Measurements from ENCODE around the gene SLC22A23.

The SLC22A23 gene

DNA sequence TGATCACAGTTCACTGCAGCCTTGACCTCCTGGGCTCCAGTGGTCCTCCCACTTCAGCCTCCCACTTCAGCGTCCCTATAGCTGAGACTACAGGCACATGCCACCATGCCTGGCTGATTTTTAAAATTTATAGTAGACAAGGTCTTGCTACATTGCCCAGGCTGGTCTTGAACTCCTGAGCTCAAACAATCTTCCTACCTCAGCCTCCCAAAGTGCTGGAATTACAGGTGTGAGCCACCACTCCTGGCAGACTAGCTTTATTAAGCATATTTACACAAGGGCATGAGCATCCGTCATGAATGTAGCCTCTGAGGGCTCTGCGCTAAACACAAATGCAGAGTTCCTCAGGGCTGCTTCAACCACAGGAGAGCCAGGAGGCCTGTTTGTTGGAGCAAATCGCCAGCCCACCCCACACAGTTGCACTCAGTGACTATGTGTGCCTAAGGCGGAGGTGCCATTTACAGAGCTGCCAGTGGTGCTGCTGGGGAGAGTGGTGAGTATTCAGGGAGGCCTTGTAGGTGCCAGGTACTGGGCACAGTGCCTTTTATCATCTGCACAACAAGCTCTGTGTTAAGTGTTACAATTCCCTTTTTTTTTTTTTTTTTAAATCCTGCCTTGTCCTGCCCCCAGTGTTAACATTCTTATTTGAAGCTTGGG is 119.9 kb downstream of the SLC22A23 start:
- no peak for DNase-seq (ENCODE audit: low read depth in 2 of 2, low spot score in 1 of 2)

- DNase-seq (ENCODE audit: low read depth in 2 of 2, low spot score in 1 of 2), result no peak
Measured at GRCh38 chr6:3336066-3336786, 120.6 kb downstream of the SLC22A23 start.

DNA sequence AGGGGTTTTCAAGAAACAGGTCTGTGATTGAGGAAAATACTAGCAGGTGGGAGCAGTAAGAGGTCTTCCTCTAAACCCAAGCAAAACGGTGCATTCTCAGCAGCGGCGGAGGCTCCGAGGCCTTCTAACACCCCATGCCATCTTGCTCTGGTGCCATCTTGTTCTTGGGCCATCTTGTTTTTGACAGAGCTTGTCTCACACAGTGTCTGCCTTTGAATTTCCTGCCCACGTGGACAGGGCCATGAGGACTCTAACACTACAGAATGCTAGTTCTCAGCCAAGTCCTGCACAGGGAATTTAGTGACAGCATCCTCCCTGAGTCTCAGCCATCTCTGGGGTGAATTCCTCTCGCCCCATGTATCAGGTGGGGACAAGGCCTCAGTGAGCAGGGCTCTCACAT is 121.7 kb downstream of the SLC22A23 start:
- DNase-seq (ENCODE audit: low read depth in 2 of 2, low spot score in 1 of 2), result no peak

- DNase-seq (ENCODE audit: low read depth in 2 of 2, low spot score in 1 of 2), result no peak
Measured at GRCh38 chr6:3334555-3334954, 122.3 kb downstream of the SLC22A23 start.

GRCh38 chr6:3333263-3333662 is 123.6 kb downstream of the SLC22A23 start:
- no peak for DNase-seq (ENCODE audit: low read depth in 2 of 2, low spot score in 1 of 2)

DNA sequence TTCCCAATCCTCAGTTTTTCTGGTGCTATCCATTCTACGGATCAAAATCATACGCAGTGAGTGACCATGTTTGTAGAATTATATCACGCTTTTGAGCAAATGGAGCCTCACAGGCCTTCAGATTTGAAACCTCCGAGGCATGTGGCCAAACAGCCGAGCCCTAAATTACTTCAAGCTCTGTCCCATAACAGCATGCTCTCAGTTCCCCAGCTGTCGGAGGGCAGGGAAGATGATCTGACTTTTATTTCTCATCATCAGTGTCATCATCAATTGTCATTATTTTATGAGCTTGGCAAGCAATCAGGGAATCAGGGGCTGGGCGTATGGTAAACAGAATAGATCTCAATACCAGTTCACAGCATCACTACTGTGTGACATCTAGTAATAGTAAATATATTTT is 124.9 kb downstream of the SLC22A23 start:
- no peak for DNase-seq (ENCODE audit: low read depth in 2 of 2, low spot score in 1 of 2)

DNA sequence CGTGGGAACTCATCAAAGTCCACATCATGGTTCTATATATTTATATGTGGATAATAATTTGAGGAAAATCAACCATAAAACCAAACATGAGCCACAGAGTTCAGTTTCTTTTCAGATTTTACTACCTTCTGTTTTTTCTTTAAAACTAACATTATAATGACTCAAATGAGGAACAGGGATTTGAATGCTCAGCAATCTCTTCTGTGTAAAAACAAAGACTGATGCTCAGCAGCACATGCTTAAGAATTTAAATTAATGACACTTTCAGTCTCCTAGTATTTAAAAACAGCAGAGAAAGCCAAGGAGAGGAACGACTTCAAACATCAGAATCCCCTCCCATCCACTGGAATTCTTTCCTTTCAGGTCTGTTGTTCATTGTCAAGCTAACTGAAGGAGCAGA is 125.4 kb downstream of the SLC22A23 start:
- DNase-seq (ENCODE audit: low read depth in 2 of 2, low spot score in 1 of 2), result no peak

- no peak for DNase-seq (ENCODE audit: low read depth in 2 of 2, low spot score in 1 of 2)
Measured at GRCh38 chr6:3330199-3330598, 126.7 kb downstream of the SLC22A23 start.

- DNase-seq (ENCODE audit: low read depth in 2 of 2, low spot score in 1 of 2), result no peak
Measured at GRCh38 chr6:3329393-3330051, 127.3 kb downstream of the SLC22A23 start.

- no peak for DNase-seq (ENCODE audit: low read depth in 2 of 2, low spot score in 1 of 2)
Measured at GRCh38 chr6:3328796-3329195, 128.1 kb downstream of the SLC22A23 start.

DNA sequence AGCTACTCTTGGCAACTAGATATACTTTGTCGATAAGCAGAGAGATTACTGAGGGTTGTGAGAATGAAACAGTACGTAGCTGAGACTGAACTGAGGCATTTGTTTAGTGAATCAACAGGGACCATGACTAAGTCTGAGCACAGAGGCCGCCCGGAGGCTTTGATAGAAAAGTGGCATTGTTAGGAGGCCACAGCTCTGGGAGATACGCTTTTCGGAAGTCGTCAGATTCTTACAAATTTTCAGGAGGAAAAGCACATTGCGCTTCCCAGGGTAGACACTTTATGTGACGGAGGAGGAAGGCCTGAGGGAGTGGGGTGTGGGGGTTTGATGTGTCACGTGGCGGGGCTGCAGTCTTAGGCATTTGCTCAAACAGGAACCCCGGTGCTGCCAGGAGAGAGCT is 128.7 kb downstream of the SLC22A23 start:
- DNase-seq (ENCODE audit: low read depth in 2 of 2, low spot score in 1 of 2), result no peak

GRCh38 chr6:3327403-3327802 is 129.4 kb downstream of the SLC22A23 start:
- DNase-seq (ENCODE audit: low read depth in 2 of 2, low spot score in 1 of 2), result no peak

GRCh38 chr6:3326981-3327380 is 129.9 kb downstream of the SLC22A23 start:
- no peak for DNase-seq (ENCODE audit: low read depth in 2 of 2, low spot score in 1 of 2)

- no peak for DNase-seq (ENCODE audit: low read depth in 2 of 2, low spot score in 1 of 2)
Measured at GRCh38 chr6:3326184-3326971, 130.5 kb downstream of the SLC22A23 start.

DNA sequence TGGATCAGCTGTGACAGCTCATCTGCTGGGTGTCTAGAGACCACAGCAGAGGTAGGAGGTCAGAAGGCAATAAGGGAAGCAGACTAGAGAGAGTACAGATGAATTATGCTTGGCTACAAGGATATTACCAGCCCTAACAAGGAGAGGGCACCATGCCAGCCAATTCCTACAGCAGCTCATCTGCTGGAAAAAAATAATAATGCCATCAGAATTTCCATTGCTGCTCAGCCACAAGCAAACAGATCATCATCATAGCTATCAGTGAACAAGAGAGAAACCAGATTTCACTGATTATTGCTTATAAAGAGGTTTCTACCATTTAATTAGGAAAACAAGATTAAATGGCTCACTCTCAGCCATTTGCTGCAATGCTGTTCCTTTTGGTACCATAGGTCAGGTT is 131.6 kb downstream of the SLC22A23 start:
- no peak for DNase-seq (ENCODE audit: low read depth in 2 of 2, low spot score in 1 of 2)

DNA sequence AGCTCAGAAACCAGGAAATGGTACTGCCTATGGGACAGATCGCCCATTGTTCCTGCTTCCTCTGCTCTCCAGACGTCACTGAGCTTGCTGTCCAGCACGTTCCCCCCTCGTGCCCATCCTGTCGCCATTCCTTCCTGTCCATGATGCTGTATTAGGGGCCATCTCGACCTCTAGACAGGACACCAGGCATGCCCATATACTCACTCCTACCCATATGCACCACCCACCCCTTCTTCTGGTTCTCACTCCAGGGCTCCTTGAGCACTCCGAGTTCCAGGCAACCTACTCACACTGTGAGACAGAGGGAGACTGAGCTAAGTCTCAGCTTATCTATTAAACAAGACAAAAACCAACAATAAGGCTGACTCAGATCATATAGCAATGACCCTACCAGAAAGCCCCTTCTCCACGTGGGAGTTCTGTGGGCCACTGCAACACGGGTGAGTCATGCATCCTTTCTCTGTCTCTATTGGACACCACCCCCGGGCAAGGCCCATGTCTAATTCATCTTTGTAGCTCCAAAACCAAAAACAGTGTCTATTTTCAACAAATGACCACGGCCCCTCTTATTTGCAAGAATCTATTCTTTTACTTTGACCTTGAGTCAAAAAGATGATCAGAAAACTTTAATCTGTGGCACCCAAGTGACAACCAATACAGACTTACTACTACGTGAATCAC is 132.4 kb downstream of the SLC22A23 start:
- no peak for DNase-seq (ENCODE audit: low read depth in 2 of 2, low spot score in 1 of 2)

DNA sequence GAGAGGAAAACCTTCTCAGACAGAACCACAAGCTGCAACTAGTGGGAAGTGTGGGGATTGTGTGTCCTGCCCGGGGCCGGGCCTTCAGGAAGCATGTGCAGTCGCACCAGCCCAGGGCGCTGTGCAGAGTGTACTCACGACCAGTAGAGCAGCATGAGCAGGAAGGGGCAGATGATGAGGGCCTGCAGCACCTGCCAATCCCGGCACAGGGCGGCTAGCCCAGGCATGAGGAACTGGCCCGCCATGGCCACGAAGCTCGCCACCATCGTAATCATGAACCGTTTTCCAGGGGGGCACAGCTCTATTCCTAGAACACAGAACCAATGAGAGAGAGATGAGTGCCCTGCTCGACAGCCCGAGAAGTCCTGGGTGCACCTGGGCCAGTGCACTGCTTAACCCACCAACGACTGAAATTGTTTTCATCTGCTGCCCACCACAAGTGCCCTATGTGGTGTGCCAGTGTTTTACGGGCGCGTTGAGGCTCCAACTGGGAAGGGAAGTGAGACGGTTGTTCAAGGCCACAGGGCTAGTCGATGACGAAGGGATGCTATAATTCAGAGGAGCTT is 133.1 kb downstream of the SLC22A23 start:
- DNase-seq (ENCODE audit: low read depth in 2 of 2, low spot score in 1 of 2), result no peak

- no peak for DNase-seq (ENCODE audit: low read depth in 2 of 2, low spot score in 1 of 2)
Measured at GRCh38 chr6:3323148-3323547, 133.7 kb downstream of the SLC22A23 start.

DNA sequence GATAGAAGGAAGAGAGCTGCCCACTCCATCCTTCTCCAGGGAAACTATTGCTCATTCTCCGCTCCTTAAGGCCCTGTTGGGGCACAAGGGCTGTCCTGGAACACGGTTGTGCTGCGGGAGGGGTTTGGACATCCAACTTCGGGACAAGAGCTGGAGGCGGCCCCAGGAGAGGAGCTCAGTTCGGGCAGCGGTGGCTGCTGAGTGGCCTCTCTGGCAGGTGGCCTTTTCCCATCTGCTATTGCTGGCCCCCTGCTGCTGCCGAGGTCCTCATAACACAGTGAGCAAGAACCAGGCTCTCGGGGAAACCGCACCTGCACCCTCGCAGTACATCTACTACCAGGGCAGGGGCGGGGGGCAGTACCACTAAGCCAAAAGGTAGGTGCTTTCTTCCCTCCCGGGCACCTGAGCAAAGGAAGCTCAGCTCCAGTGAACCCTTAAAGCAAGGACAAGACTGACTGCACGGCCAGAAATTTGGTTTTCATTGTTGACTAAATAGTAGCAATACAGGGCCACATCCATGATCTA is 134.4 kb downstream of the SLC22A23 start:
- DNase-seq (ENCODE audit: low read depth in 2 of 2, low spot score in 1 of 2), result no peak

GRCh38 chr6:3321875-3322274 is 135.0 kb downstream of the SLC22A23 start:
- no peak for DNase-seq (ENCODE audit: low read depth in 2 of 2, low spot score in 1 of 2)
